Measurements from ENCODE around the gene ASCC1. TPM values are rescaled to one million over a fixed set of nuclear protein-coding genes. Genes with fewer than 3 reads are reported as not detected.

Gene ASCC1
- total RNA-seq, 4 donors from 2014 or later, result 24.4 to 42.4 (median 35.2) TPM

DNA sequence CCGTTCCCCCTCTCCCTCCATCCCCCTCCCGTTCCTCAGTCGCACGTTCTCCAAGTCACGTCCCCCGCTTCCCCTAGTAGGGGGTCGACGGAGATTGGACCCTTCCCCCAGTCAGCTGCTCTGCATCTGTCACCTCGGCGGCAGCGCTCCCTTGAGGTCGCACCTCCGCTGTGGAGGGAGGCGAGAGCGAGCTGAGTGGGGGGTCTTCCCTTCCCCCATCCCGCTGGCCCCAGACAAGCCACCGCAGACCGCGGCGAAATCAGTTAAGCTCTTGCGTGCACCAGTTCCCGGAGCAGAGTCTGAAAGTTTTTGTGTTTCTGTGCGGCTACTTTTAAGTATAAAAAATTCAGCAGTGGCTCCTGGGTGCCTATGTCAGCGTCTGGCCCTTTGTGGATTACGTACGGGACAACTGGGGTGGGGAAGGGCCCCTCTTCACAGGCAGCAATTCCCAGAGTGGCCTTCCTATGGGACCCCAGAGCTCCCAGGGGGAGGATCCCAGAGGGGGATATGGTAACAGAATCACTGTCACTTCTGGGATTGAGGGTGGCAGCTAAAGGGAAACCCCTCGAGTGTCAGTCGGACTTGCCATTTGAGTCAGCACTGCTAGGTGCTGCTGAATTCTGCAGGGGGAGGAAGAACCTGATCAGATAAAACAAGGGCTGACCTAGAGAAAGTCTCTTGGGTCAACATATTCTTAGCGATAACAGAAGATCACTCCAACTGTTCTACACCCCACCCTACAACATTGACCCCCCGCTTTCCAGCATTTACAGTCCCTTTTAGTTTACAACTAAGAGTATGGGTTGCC is 45.1 kb upstream of the ASCC1 start:
- Histone ChIP-seq H3K9me3 (no peaks in the 10 kb centered on the region), H3K27me3 (no peaks in the 10 kb centered on the region), H3K27ac (peak overlapping the region; percentile 40 to 94 (median 92)), H3K36me3 (no peaks in the 10 kb centered on the region), H3K4me1 (peaks cover 13 to 67% (median 27%) of the 10 kb centered on the region in 3 donors), H3K4me3 (peak overlapping the region; percentile 23 to 52)
- WGBS, 2 donors (ENCODE audit: low coverage in 1 of 2), result 35 to 38% methylated on average over 4 to 8 of the region's 30 CpGs
- TF ChIP-seq EP300 (IDR thresholded peaks at IDR 0.05), result no peak
- no peak for TF ChIP-seq POLR2AphosphoS5 (IDR thresholded peaks at IDR 0.05)
- TF ChIP-seq POLR2A (IDR thresholded peaks at IDR 0.05), result no peak
- TF ChIP-seq, protein P1, sequence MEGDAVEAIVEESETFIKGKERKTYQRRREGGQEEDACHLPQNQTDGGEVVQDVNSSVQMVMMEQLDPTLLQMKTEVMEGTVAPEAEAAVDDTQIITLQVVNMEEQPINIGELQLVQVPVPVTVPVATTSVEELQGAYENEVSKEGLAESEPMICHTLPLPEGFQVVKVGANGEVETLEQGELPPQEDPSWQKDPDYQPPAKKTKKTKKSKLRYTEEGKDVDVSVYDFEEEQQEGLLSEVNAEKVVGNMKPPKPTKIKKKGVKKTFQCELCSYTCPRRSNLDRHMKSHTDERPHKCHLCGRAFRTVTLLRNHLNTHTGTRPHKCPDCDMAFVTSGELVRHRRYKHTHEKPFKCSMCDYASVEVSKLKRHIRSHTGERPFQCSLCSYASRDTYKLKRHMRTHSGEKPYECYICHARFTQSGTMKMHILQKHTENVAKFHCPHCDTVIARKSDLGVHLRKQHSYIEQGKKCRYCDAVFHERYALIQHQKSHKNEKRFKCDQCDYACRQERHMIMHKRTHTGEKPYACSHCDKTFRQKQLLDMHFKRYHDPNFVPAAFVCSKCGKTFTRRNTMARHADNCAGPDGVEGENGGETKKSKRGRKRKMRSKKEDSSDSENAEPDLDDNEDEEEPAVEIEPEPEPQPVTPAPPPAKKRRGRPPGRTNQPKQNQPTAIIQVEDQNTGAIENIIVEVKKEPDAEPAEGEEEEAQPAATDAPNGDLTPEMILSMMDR (IDR thresholded peaks at IDR 0.05), result peak in 1 of 4 experiments; percentile 15
- peak; percentile 7 for ATAC-seq

DNA sequence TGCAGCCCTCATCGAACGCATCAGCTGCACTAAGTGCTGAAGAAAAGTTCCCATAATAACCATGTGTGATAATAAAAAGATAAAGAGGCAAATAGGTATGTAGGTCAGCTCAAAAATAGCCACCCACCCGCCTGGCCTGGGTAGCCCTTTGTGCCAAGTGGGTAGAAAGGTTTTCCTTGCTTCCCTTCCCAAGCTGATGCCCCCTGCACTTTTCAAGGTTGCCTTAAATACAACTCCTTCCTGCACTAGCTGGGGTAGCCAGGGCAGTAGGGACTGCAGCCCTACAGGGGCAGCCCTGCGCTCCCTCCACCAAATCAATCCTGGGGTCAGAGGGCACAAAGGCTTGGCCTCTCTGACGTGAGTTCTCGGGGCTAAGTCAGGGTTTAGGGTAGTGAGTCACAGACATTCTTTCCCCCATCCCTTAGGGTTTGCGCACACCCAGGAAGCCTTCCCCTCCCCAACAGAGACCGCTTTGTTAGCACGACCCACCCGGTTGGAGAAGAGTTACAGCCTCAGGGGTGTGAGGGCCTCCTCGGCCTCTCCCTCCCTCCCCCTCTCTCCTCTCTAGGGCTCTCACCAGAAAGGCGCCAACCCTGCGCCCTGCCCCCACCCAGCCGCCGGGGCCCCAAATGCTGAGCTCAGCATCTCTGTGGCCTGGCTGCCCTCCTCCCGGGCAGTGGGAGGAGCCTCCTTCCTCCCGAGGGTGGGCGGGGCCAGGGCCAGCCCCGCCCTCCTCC is 44.3 kb upstream of the ASCC1 start:
- WGBS, 2 donors (ENCODE audit: low coverage in 1 of 2), result 0 to 23% methylated on average over 1 to 11 of the region's 19 CpGs
- Histone ChIP-seq H3K4me1 (peaks cover 17 to 74% (median 35%) of the 10 kb centered on the region in 3 donors), H3K27me3 (no peaks in the 10 kb centered on the region), H3K36me3 (no peaks in the 10 kb centered on the region), H3K4me3 (peak overlapping the region; percentile 23 to 52), H3K9me3 (no peaks in the 10 kb centered on the region), H3K27ac (peak overlapping the region; percentile 40 to 94 (median 92))
- peak; percentile 82 for ATAC-seq
- TF ChIP-seq, protein P1 (IDR thresholded peaks at IDR 0.05), result no peak
- TF ChIP-seq EP300 (IDR thresholded peaks at IDR 0.05), result no peak
- TF ChIP-seq POLR2A (IDR thresholded peaks at IDR 0.05), result no peak
- TF ChIP-seq POLR2AphosphoS5 (IDR thresholded peaks at IDR 0.05), result peak; percentile 55

DNA sequence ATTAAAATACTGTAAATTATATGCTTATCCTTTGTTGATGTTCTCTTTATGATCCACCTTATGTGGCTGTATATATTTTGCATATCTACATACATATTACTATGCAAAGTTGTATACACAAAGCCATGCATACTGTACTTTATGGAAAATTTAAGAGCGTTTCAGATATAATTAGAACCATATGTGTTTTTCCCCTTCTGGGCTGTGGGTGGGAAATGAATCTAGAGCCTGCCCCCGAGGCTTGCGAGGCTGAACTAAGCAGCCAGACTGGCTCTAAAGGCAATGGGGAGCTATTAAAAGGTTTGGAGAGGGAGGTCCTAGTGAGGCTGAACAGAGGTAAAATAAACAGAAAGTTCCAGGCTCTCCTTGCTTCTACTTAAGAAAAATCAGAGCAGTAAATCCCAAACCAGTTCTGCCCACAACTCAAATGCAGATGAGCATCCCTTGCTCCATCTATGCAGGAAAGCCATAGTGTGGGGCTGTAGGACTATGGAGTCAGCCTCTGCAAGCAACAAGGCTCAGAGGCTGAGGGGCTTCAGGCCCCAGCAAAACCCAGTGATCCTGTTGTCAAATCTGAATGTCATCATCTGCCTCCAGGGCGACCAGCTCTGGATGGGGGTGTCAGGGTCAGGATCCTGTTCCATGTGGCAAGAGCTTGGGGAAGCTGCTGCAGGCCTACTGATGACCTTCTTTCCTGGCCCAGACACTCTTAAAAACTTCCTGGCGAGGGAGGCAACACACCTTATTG is 43.6 kb upstream of the ASCC1 start:
- no peak for ATAC-seq
- H3K4me1 ChIP-seq, result peaks cover 19 to 82% (median 41%) of the 10 kb centered on the region in 3 donors
- 5 to 42% methylated on average over 2 to 5 of the region's 5 CpGs for WGBS, 2 donors (ENCODE audit: low coverage in 1 of 2)

DNA sequence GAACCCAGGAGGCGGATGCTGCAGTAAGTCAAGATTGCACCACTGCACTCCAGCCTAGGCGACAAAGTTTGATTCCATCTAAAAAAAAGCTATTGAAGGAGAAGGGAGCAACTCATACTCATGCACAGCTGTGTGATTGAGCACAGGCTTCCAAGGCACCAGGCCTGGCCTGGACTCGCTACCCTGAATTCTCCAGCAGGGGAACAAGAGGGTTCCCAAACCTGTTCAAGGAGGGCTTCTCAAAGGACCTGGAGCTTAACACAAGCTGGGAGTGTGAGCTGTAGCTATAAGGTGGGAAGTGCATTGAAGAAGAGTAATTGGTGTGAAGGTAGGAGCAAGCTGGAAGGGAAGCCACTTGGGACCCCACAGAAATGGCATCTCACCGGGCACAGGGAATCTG is 42.5 kb upstream of the ASCC1 start:
- Histone ChIP-seq H3K9me3 (no peaks in the 10 kb centered on the region), H3K27me3 (no peaks in the 10 kb centered on the region), H3K36me3 (no peaks in the 10 kb centered on the region), H3K4me1 (peaks cover 26 to 89% (median 52%) of the 10 kb centered on the region in 3 donors), H3K4me3 (no peak overlapping the region), H3K27ac (peak overlapping the region; percentile 16 to 94 (median 92))
- no peak for TF ChIP-seq POLR2A (IDR thresholded peaks at IDR 0.05)
- ATAC-seq, result no peak
- 100% methylated on average over 1 to 2 of the region's 4 CpGs for WGBS, 2 donors (ENCODE audit: low coverage in 1 of 2)

More for the DNA sequence above, 43.6 kb upstream of the ASCC1 start:
- TF ChIP-seq, protein P1 (IDR thresholded peaks at IDR 0.05), result no peak
- TF ChIP-seq POLR2AphosphoS5 (IDR thresholded peaks at IDR 0.05) (no peak), EP300 (IDR thresholded peaks at IDR 0.05) (no peak), POLR2A (IDR thresholded peaks at IDR 0.05) (no peak)
- Histone ChIP-seq H3K9me3 (no peaks in the 10 kb centered on the region), H3K27ac (peak overlapping the region; percentile 40 to 94 (median 92)), H3K4me3 (no peak overlapping the region), H3K36me3 (no peaks in the 10 kb centered on the region), H3K27me3 (no peaks in the 10 kb centered on the region)

Data from gastroesophageal sphincter (tissue), 4 donors.